Ishikawa (cell line): ENCODE results near the gene ZNF513.

ENCODE experiments used
- CREB1 ChIP-seq: IDR thresholded peaks from 2 replicates; pipeline ENCODE4 v1.6.1; 2012; ENCODE audit warnings: low read depth
- EP300 ChIP-seq: IDR thresholded peaks from 2 replicates; pipeline ENCODE4 v1.6.1; 2012; ENCODE audit warnings: borderline replicate concordance
- MAX ChIP-seq: IDR thresholded peaks from 2 replicates; pipeline ENCODE4 v1.6.1; 2012
- RAD21 ChIP-seq: IDR thresholded peaks from 2 replicates; pipeline ENCODE4 v1.6.1; 2012; ENCODE audit warnings: low read depth
- TEAD4 ChIP-seq: IDR thresholded peaks from 2 replicates; pipeline ENCODE4 v1.6.1; 2012
- YY1 ChIP-seq: IDR thresholded peaks from 2 replicates; pipeline ENCODE4 v1.6.1; 2012; ENCODE audit warnings: low read depth
- ZBTB7A ChIP-seq: IDR thresholded peaks from 2 replicates; pipeline ENCODE4 v1.6.1; 2012; ENCODE audit warnings: low read depth

GRCh38 chr2:27375513-27376099 is 4.9 kb downstream of the ZNF513 start:
- TF ChIP-seq RAD21 (no peak), TEAD4 (no peak), CREB1 (no peak), ZBTB7A (no peak), EP300 (no peak), YY1 (no peak), MAX (no peak)
